GM19099 (cell line): ENCODE measurements around the gene PRSS33.

Experiments used
- POLR2A ChIP-seq: IDR thresholded peaks from 3 replicates; pipeline ENCODE4 v1.6.1; 2011; ENCODE audit warnings: low read depth; ENCODE audit not compliant: insufficient read length; ENCODE audit errors: extremely low read depth

PRSS33 gene

GRCh38 chr16:2787406-2787805 lies at the start of gene PRSS33:
Gene PRSS33 (minus strand): TSS chr16:2787560. CDS start chr16:2786547, 1,013 bp downstream.
- no peak for TF ChIP-seq POLR2A

GRCh38 chr16:2836646-2837508 lies 49.5 kb upstream of the PRSS33 start:
- no peak for TF ChIP-seq POLR2A

GRCh38 chr16:2835638-2836493 lies 48.5 kb upstream of the PRSS33 start:
- no peak for TF ChIP-seq POLR2A

GRCh38 chr16:2834968-2835367 lies 47.6 kb upstream of the PRSS33 start:
- no peak for TF ChIP-seq POLR2A

GRCh38 chr16:2833776-2834175 lies 46.4 kb upstream of the PRSS33 start:
- TF ChIP-seq POLR2A: no peak

GRCh38 chr16:2831203-2831602 lies 43.8 kb upstream of the PRSS33 start:
- TF ChIP-seq POLR2A: no peak

GRCh38 chr16:2830355-2830695 lies 43.0 kb upstream of the PRSS33 start:
- no peak for TF ChIP-seq POLR2A

- no peak for TF ChIP-seq POLR2A
Observed at GRCh38 chr16:2829501-2830354, 42.4 kb upstream of the PRSS33 start, which contains the start of gene ZG16B. Gene ZG16B (plus strand): TSS chr16:2830303. CDS start chr16:2830442, 139 bp downstream.

- TF ChIP-seq POLR2A: no peak
Observed at GRCh38 chr16:2828876-2829430, 41.6 kb upstream of the PRSS33 start.

- TF ChIP-seq POLR2A: no peak
Observed at GRCh38 chr16:2828521-2828840, 41.1 kb upstream of the PRSS33 start.

- TF ChIP-seq POLR2A: no peak
Observed at GRCh38 chr16:2827831-2828520, 40.6 kb upstream of the PRSS33 start.

- TF ChIP-seq POLR2A: no peak
Observed at GRCh38 chr16:2827374-2827791, 40.0 kb upstream of the PRSS33 start.

- no peak for TF ChIP-seq POLR2A
Observed at GRCh38 chr16:2826591-2827373, 39.4 kb upstream of the PRSS33 start.
